BLaER1 treated with 17β-estradiol and CSF1 and Interleukin-3, amounts not matched to agents 10 nM and 100 nM (cell line): Measurements from ENCODE around the gene SRRD.

ENCODE experiments used
- H3K27ac ChIP-seq, 11 experiments: shearing (Covaris generic); formaldehyde crosslinking; 2 replicates each; pipeline ENCODE4 v1.8.1; 2022
- H3K27me3 ChIP-seq, 11 experiments: shearing (Covaris generic); formaldehyde crosslinking; 2 replicates each; pipeline ENCODE4 v1.8.1; 2022
- H3K36me3 ChIP-seq, 11 experiments: shearing (Covaris generic); formaldehyde crosslinking; 2 replicates each; pipeline ENCODE4 v1.8.1; 2022
- H3K4me1 ChIP-seq, 10 experiments: shearing (Covaris generic); formaldehyde crosslinking; 2 replicates each; pipeline ENCODE4 v1.8.1; 2022
- H3K4me2 ChIP-seq, 11 experiments: shearing (Covaris generic); formaldehyde crosslinking; 2 replicates each; pipeline ENCODE4 v1.8.1; 2022
- H3K4me3 ChIP-seq, 10 experiments: shearing (Covaris generic); formaldehyde crosslinking; 2 replicates each; pipeline ENCODE4 v1.8.1; 2022
- H3K9ac ChIP-seq, 11 experiments: shearing (Covaris generic); formaldehyde crosslinking; 2 replicates each; pipeline ENCODE4 v1.8.1; 2022
- H3K9me3 ChIP-seq, 11 experiments: shearing (Covaris generic); formaldehyde crosslinking; replicated peaks in 1 of 11; 2 replicates each; pipeline ENCODE4 v1.8.1; 2022
- H4K20me1 ChIP-seq, 11 experiments: shearing (Covaris generic); formaldehyde crosslinking; 2 replicates each; pipeline ENCODE4 v1.8.1; 2022
- Cebpa-rat ChIP-seq, 11 experiments: shearing (Covaris generic); IDR thresholded peaks; 2 replicates each; pipeline ENCODE4 v1.8.1; 2022

The SRRD gene

GRCh38 chr22:26489447-26490036 lies 5.9 kb downstream of the SRRD start:
- Histone ChIP-seq H3K4me2 (peak overlapping the region; percentile 36 to 96 (median 84); a peak in 20 of 22 replicates), H3K9me3 (no peaks in the 10 kb centered on the region), H3K27me3 (no peaks in the 10 kb centered on the region), H3K4me1 (peaks cover 51 to 100% (median 82%) of the 10 kb centered on the region in 10 experiments), H3K4me3 (peak overlapping the region in 3 of 10 experiments; percentile 2 to 95 (median 73); a peak in 3 of 20 replicates), H3K9ac (peak overlapping the region; percentile 7 to 91 (median 41); a peak in 17 of 22 replicates), H3K36me3 (peaks cover 51 to 80% (median 67%) of the 10 kb centered on the region in 11 experiments), H3K27ac (peak overlapping the region in 10 of 11 experiments; percentile 0 to 97 (median 66); a peak in 19 of 22 replicates), H4K20me1 (peaks cover 0 to 15% (median 0%) of the 10 kb centered on the region in 11 experiments; a peak in 2 of 22 replicates)
- TF ChIP-seq Cebpa-rat (IDR thresholded peaks at IDR 0.05) = no peak

DNA sequence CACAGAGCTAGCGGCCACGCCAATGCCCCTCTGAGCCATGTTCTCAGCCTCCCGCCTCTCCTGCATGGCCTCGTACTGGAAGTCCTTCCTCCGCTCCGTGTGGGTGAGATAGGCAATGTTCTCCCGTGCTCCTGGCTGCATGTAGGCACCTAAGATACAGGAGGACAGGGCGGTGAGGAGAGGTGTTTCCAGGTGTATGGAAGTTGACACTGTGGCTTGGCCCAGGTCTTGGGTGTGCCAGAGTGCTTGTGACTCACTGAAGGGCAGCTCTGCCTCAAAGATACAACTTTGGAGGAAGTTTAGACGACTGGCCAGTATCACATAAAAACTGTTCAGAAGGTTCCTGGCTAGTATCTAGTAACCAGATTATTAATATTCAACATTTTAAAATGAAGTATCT lies 8.5 kb downstream of the SRRD start:
- no peak for TF ChIP-seq Cebpa-rat (IDR thresholded peaks at IDR 0.05)
- H3K4me1 ChIP-seq = peaks cover 25 to 93% (median 55%) of the 10 kb centered on the region in 10 experiments
- peak overlapping the region in 3 of 11 experiments; percentile 1 to 96 (median 84); a peak in 3 of 22 replicates for H3K4me2 ChIP-seq
- peaks cover 77 to 99% (median 93%) of the 10 kb centered on the region in 11 experiments for H3K36me3 ChIP-seq
- no peak overlapping the region for H3K4me3 ChIP-seq
- peak overlapping the region in 2 of 11 experiments; percentile 12 to 24; a peak in 2 of 22 replicates for H3K27ac ChIP-seq
- H3K9ac ChIP-seq = no peak overlapping the region; a peak in 1 of 22 replicates
- H3K9me3 ChIP-seq = no peaks in the 10 kb centered on the region
- H4K20me1 ChIP-seq = peaks cover 0 to 29% (median 0%) of the 10 kb centered on the region in 11 experiments; a peak in 5 of 22 replicates
- H3K27me3 ChIP-seq = no peaks in the 10 kb centered on the region

DNA sequence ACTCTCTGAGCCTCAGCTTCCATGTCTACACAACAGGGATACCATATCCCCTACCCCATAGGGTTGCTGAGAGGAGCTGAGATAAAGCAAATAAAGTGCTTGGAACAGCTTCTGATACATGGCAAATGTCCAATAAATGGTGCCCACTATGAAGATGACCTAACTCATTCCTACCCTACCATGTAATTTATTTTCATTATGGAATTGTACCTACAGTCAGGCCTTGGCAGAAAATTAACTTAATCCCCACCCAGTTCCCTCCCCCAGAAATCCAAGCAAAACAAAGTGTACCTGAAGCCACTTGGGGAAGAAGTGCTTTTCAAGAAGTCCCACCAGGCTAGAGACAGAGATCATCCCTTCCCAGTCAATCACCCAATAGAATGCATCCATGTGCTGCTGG lies 10.8 kb downstream of the SRRD start:
- H3K9me3 ChIP-seq = peaks cover 0 to 10% (median 7%) of the 10 kb centered on the region in 11 experiments; a peak in 7 of 22 replicates
- H3K36me3 ChIP-seq = peaks cover 97 to 100% (median 99%) of the 10 kb centered on the region in 11 experiments
- H3K9ac ChIP-seq = no peak overlapping the region
- H4K20me1 ChIP-seq = peaks cover 0 to 39% (median 6%) of the 10 kb centered on the region in 11 experiments; a peak in 7 of 22 replicates
- H3K27ac ChIP-seq = no peak overlapping the region
- peak overlapping the region in 3 of 11 experiments; percentile 19 to 96 (median 28); a peak in 4 of 22 replicates for H3K4me2 ChIP-seq
- no peak for TF ChIP-seq Cebpa-rat (IDR thresholded peaks at IDR 0.05)
- H3K27me3 ChIP-seq = no peaks in the 10 kb centered on the region
- H3K4me1 ChIP-seq = peaks cover 13 to 89% (median 41%) of the 10 kb centered on the region in 10 experiments
- no peak overlapping the region for H3K4me3 ChIP-seq

GRCh38 chr22:26496456-26496855 lies 12.8 kb downstream of the SRRD start:
- peaks cover 87 to 100% (median 98%) of the 10 kb centered on the region in 11 experiments for H3K36me3 ChIP-seq
- peak overlapping the region in 2 of 11 experiments; percentile 35 to 41; a peak in 2 of 22 replicates for H3K4me2 ChIP-seq
- no peak for TF ChIP-seq Cebpa-rat (IDR thresholded peaks at IDR 0.05)
- no peaks in the 10 kb centered on the region for H3K27me3 ChIP-seq
- H3K4me3 ChIP-seq = no peak overlapping the region
- H4K20me1 ChIP-seq = peaks cover 0 to 41% (median 6%) of the 10 kb centered on the region in 11 experiments; a peak in 7 of 22 replicates
- no peak overlapping the region for H3K27ac ChIP-seq
- peaks cover 0 to 10% (median 7%) of the 10 kb centered on the region in 11 experiments; a peak in 7 of 22 replicates for H3K9me3 ChIP-seq
- peaks cover 25 to 89% (median 41%) of the 10 kb centered on the region in 10 experiments for H3K4me1 ChIP-seq
- peak overlapping the region in 1 of 11 experiments; percentile 44; a peak in 1 of 22 replicates for H3K9ac ChIP-seq

DNA sequence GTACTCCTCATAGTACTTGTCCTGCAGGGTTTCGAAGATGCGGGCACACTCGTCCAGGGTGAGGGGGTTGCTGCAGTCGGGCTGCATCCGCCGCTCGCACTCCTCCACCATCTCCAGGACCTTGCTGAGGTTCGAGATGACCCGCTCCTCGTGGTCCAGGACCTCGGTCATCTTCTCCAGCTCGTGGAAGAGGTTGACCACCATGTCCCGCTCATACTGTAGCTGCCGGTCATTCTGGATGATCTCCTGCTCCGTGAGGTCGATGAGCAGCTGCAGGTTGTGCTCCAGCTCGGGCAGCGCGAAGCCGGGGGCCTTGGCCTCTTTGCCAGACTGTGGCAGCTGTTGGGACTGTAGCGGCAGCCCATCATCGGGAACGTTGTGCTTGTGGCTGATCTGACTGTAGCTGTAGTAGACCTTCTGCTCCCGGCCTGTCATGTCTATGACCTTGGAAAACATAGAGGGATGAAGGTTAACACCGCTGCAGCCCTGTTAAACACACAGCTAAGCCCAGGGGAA lies 15.6 kb downstream of the SRRD start:
- peaks cover 0 to 10% (median 7%) of the 10 kb centered on the region in 11 experiments; a peak in 7 of 22 replicates for H3K9me3 ChIP-seq
- peaks cover 0 to 34% (median 8%) of the 10 kb centered on the region in 11 experiments; a peak in 7 of 22 replicates for H4K20me1 ChIP-seq
- peak overlapping the region; percentile 74 to 97 (median 88) for H3K4me2 ChIP-seq
- peaks cover 53 to 88% (median 59%) of the 10 kb centered on the region in 10 experiments for H3K4me1 ChIP-seq
- no peak for TF ChIP-seq Cebpa-rat (IDR thresholded peaks at IDR 0.05)
- peak overlapping the region in 2 of 10 experiments; percentile 34 to 51; a peak in 4 of 20 replicates for H3K4me3 ChIP-seq
- H3K9ac ChIP-seq = peak overlapping the region in 5 of 11 experiments; percentile 15 to 68 (median 61); a peak in 6 of 22 replicates
- H3K27ac ChIP-seq = peak overlapping the region in 10 of 11 experiments; percentile 55 to 80 (median 70); a peak in 15 of 22 replicates
- H3K27me3 ChIP-seq = no peaks in the 10 kb centered on the region
- H3K36me3 ChIP-seq = peaks cover 85 to 95% (median 90%) of the 10 kb centered on the region in 11 experiments

GRCh38 chr22:26501996-26502395 lies 18.3 kb downstream of the SRRD start:
- Histone ChIP-seq H3K27me3 (no peaks in the 10 kb centered on the region), H3K4me3 (peak overlapping the region in 3 of 10 experiments; percentile 50 to 55 (median 51); a peak in 6 of 20 replicates), H3K9ac (peak overlapping the region in 9 of 11 experiments; percentile 12 to 68 (median 60); a peak in 11 of 22 replicates), H3K4me2 (peak overlapping the region in 10 of 11 experiments; percentile 81 to 97 (median 88); a peak in 20 of 22 replicates), H3K36me3 (peaks cover 86 to 95% (median 90%) of the 10 kb centered on the region in 11 experiments), H4K20me1 (peaks cover 0 to 19% (median 8%) of the 10 kb centered on the region in 11 experiments; a peak in 7 of 22 replicates), H3K27ac (peak overlapping the region in 8 of 11 experiments; percentile 27 to 80 (median 68); a peak in 13 of 22 replicates), H3K9me3 (peaks cover 0 to 10% (median 7%) of the 10 kb centered on the region in 11 experiments; a peak in 7 of 22 replicates), H3K4me1 (peaks cover 58 to 95% (median 82%) of the 10 kb centered on the region in 10 experiments)
- no peak for TF ChIP-seq Cebpa-rat (IDR thresholded peaks at IDR 0.05)

GRCh38 chr22:26502688-26503561 lies 19.2 kb downstream of the SRRD start:
- Histone ChIP-seq H3K4me3 (peak overlapping the region in 8 of 10 experiments; percentile 27 to 57 (median 48); a peak in 15 of 20 replicates), H3K27me3 (no peaks in the 10 kb centered on the region), H3K36me3 (peaks cover 84 to 95% (median 90%) of the 10 kb centered on the region in 11 experiments), H3K9ac (peak overlapping the region; percentile 41 to 71 (median 58); a peak in 20 of 22 replicates), H3K4me2 (peak overlapping the region; percentile 74 to 97 (median 88)), H3K9me3 (peaks cover 0 to 10% (median 7%) of the 10 kb centered on the region in 11 experiments; a peak in 7 of 22 replicates), H4K20me1 (peaks cover 0 to 16% (median 4%) of the 10 kb centered on the region in 11 experiments; a peak in 5 of 22 replicates), H3K27ac (peak overlapping the region in 10 of 11 experiments; percentile 44 to 75 (median 66); a peak in 20 of 22 replicates), H3K4me1 (peaks cover 58 to 99% (median 89%) of the 10 kb centered on the region in 10 experiments)
- no peak for TF ChIP-seq Cebpa-rat (IDR thresholded peaks at IDR 0.05)
